HG03064 (cell line): ENCODE measurements around the gene EFNA5.

Source experiments
- ATAC-seq: cut with Tn5 transposase; IDR thresholded peaks from one replicate; pipeline ENCODE4 v1.9.1; 2021; ENCODE audit warnings: low read depth; ENCODE audit not compliant: unreplicated experiment

The EFNA5 gene

DNA sequence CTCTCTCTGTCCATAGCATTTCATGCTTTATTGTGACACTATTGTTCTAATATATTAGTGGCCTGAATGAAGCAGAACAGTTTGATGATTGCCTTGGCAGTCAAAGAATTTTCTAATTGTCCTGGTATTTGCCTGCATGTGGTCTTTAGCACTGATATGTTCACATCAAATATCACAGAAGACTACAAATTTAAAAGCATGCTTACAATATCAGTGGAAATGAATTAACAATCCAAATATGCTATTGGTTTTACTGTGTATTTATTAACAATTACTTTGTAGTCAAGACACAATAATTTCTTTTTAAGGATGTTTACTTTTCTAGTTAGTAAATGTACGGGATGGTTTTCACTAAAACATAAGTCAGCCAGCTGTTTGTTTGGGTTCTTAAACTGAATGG lies 18.3 kb downstream of the EFNA5 start:
- ATAC-seq = no peak

- no peak for ATAC-seq
These were observed 19.4 kb downstream of the EFNA5 start for GRCh38 chr5:107651325-107651724.

GRCh38 chr5:107646418-107646817 lies 24.3 kb downstream of the EFNA5 start:
- ATAC-seq = no peak

- no peak for ATAC-seq
These were observed 30.2 kb downstream of the EFNA5 start for GRCh38 chr5:107640568-107640967.

- ATAC-seq = no peak
These were observed 30.7 kb downstream of the EFNA5 start for GRCh38 chr5:107639990-107640389.

GRCh38 chr5:107636555-107636954 lies 34.2 kb downstream of the EFNA5 start:
- no peak for ATAC-seq

DNA sequence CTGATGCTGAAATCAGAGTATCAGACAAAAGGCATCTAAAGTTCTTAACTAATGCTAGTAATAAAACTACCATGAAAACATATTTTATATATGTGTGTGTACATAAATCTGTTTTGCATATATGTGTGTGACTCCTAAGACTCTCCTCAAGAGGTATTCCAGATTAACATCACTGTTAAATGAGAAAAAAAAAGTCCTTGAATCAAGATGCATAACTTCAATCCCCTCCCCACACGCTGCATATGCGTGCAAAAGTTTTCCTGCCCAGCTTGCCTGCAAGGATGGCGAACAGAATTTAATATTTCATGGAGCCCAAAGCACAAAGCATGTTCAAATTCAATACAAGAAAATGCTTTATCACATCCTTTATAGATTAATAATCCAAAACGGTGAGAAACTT lies 34.7 kb downstream of the EFNA5 start:
- no peak for ATAC-seq

DNA sequence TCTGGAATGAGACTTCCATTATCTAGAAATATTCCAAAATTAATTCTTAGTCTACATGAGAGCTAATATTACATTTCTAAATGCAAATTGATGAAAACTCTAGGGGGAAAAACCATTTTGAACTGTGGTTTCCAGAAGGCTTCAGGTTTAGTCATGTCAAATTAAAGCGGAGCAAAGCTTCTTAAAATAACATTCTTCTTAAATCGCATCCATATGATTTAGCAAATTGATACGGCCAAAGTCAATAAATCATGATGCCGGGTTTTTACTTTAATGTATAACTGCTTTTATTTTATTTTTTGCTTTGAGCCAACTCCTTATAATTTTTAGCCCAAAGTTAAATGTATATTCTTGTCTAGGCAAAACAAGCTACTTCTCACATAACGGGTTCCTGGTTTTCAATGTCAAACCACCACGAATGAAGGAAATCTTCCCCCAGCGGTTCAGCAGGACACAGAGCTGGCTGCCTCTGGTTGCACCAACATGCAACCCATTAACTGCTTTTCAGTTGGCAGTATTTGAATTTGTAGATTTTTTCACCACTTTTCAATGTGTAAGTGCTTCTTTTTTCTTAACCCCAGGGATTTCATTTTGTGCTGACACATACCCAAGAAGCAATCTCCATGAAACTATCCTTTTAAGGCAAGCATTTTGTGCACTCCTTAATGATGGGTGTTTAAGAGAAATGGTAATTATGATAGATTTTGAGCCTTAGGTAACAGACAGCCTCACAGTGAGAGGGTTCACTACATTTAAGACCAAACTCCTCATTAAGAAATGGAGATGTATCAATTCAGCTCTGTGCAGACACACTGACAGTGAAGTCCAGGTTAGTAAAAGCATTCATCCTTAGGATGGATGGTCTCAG lies 35.5 kb downstream of the EFNA5 start:
- ATAC-seq = no peak

- no peak for ATAC-seq
These were observed 37.4 kb downstream of the EFNA5 start for GRCh38 chr5:107633171-107633901.

- ATAC-seq = no peak
These were observed 38.9 kb downstream of the EFNA5 start for GRCh38 chr5:107631805-107632362.

DNA sequence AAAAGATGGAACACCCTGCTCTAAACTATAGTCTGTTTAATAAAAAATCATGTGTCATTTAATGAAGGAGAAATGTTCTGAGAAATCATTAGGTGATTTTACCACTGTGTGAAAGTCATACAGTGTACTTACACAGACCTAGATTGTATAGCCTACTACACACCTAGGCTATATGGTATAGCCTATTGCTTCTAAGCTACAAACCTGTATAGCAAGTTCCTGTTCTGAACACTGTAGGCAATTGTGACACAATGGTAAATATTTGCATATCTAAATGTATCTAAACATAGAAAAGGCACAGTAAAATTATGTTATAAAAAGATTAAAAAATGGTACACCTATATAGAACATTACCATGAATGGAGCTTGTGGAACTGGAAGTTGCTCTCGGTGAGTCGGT lies 40.6 kb downstream of the EFNA5 start:
- ATAC-seq = no peak

DNA sequence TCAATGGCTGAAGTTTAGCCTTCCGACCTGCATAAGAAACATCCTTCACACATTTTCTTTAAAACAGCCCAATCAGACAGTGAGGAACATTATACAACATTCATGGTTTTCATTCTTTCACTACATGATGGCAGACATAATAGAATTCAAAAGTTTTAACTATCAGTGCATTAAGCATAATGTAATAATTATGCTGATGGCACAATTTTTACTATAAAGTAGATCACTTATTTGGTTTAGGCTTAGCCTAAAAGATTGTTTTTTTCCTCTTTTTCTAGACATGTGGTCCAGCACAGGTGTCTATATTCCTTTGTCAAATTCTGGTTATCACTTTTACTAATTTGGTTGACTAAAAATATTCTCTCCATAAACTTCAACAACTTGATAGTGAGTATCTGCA lies 46.5 kb downstream of the EFNA5 start:
- ATAC-seq = no peak

GRCh38 chr5:107621089-107621488 lies 49.6 kb downstream of the EFNA5 start:
- no peak for ATAC-seq

- no peak for ATAC-seq
These were observed 51.0 kb downstream of the EFNA5 start for GRCh38 chr5:107619781-107620180.

DNA sequence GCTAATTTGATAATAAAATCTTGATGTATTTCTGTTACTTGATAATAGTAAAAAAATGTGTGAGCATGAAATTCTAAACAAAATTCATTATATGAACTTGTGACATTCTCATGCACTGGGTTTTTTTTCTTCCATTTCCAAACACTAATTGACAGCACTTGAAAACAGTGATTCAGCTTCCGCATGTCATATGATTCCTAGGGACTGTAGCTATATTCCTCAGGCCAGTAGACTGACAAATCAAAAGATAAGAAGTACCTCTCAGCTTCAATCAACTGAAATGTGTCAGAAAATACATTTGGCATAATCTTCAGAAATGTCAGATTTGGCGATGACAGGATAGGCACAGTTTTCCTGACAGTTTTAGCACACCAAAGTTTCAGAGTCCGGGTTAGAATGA lies 52.5 kb downstream of the EFNA5 start:
- no peak for ATAC-seq

DNA sequence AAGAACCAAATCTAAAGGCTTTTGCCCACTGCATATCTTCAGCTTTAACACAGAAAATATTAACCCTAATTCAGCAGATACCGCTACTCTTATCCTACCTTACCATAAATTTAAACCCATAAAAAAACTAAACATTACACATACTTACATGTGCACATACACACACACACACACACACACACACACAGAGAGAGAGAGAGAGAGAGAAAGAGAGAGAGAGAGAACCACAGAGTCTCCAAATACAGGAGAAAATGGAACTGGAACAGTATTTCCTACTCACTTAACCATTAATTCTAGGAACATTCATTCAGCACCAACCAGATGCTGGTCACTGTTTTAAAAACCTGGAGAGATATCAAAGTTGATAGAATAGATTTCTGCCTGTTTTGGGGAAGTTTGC lies 53.7 kb downstream of the EFNA5 start:
- no peak for ATAC-seq

DNA sequence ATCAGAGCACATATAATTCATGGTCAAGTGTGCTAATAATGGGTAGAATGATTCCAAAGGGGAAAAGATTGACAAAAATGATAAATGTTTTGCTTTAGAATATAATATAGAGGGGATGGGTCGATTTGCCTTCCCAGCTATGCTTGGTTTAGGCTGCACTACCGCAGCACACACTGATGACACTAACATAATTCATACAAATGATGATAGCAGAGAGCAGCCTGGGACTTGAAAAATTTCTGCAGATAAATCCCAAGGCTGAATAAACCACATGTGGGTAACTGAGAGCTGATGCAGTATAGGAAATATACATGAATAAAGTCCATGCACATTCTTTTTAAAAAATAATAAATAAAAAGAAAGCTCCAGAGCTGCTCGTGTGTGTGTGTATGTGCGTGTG lies 54.5 kb downstream of the EFNA5 start:
- no peak for ATAC-seq

GRCh38 chr5:107615299-107615817 lies 55.4 kb downstream of the EFNA5 start:
- no peak for ATAC-seq

DNA sequence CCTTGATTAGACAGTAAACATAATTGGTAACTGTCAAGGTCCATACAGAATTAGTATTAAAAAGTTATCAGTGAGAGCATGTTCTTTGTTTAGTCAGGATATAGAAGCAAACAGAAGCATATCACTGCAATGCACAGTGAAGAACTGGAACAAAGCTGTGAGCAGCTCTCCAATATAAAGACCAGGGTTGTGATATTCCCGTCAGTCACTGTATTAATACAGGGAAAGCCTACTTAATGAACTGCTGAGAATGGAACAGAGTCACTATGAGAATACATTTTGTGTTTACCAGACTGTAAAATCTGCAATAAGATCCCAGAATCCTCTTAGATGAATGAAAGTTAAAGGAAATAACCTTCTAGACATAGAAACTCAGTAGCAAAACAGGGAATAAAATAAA lies 58.2 kb downstream of the EFNA5 start:
- ATAC-seq = no peak

- no peak for ATAC-seq
These were observed 59.9 kb downstream of the EFNA5 start for GRCh38 chr5:107610798-107611197.

DNA sequence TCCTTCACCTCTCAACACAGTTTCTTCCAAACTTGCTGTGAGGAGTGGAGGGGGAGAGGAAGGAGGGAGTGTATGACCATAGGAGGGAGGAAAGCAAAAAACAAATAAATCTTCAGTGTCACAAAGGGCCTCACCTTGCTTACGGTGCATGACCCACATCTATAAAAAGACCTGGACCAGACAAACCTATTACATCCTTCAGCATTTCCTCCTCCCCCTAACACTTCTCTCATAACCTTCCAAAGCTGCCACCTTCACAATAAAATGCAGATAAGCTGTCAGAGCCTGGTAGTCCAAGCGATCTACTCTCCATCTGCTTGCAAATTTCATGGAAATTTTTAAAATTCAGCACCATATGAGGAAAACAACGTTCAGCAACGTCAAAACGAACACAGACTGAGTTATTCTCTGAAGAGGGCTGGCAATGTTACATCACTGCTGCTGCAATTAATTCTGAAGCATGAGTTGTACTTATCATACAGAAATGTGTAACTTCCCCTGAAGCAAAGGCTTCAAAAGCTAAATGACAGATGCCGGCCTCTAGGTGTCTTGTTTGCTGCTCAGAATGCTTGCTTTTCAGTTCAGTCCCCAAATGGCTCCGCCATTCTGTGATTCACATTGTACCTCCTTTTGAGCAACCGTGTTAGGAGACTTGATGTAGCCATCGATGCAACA lies 62.9 kb downstream of the EFNA5 start:
- no peak for ATAC-seq
